GM19467 (cell line): ENCODE measurements around the gene ACTA2.

Experiments used
- ATAC-seq: cut with Tn5 transposase; IDR thresholded peaks from one replicate; pipeline ENCODE4 v1.9.1; 2021; ENCODE audit warnings: mild to moderate bottlenecking, moderate library complexity; ENCODE audit not compliant: unreplicated experiment

Gene ACTA2

GRCh38 chr10:88923520-88923919, 29.1 kb downstream of the ACTA2 start:
- no peak for ATAC-seq

DNA sequence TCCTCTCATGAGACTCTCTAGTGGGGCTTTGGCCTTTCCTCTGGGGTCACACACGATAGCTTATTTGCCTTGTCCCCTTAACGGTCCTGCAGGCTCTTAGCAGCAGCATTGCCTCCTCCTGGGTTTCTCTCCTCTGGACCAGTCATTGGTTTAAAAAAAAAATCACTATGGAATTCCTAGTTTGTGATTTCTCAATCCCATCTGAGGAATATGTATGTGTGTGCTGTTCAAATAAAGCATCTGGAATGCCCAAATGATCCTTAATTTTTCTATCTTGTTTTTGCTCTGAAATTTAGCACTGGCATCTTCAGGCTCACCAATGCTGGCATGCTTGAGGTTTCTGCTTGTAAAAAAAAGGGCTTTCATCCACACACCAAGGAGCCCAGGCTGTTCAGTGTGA, 30.5 kb downstream of the ACTA2 start:
- no peak for ATAC-seq

GRCh38 chr10:88920986-88921593, 31.5 kb downstream of the ACTA2 start:
- ATAC-seq: no peak

- no peak for ATAC-seq
Measured at GRCh38 chr10:88920198-88920597, 32.4 kb downstream of the ACTA2 start.

GRCh38 chr10:88919041-88919440, 33.5 kb downstream of the ACTA2 start:
- ATAC-seq: no peak

- ATAC-seq: no peak
Measured at GRCh38 chr10:88918191-88918905, 34.2 kb downstream of the ACTA2 start.

DNA sequence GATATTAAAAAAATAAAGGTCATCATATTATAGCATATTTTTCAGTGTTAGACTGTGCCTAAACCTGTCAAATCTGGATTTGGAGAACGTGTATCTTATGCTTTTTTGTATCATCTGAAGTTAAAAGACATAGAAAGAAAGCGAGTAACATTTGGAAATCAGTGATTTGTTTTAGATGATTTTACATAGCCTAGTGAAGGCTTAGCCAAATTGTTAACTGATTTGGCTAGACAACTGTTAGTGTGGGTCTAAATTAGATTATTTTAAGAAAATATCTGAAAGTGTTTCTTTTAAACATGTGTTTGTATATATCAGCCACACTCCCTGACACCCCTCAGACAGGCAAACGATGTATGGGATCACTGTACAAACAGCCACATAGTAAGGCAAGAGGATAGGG, 35.6 kb downstream of the ACTA2 start:
- no peak for ATAC-seq

DNA sequence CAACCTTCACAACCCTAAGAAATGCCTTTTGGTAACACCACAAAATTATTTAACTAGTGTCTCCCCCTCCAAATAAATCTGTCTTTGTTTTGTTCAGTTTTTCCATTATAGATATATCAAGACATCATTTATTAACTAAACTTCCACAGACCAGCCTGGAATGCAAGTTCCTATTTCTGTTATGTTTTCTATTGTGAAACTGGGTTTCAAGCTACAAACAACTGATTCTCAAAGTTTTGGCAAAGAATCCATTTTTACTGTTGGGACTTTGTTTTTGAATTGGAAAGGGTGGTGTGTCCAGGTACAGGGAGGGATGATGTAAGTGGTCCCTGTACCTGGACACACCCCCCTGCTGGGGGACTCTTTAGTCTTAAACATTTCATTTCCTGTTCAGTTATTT, 36.3 kb downstream of the ACTA2 start:
- ATAC-seq: no peak

DNA sequence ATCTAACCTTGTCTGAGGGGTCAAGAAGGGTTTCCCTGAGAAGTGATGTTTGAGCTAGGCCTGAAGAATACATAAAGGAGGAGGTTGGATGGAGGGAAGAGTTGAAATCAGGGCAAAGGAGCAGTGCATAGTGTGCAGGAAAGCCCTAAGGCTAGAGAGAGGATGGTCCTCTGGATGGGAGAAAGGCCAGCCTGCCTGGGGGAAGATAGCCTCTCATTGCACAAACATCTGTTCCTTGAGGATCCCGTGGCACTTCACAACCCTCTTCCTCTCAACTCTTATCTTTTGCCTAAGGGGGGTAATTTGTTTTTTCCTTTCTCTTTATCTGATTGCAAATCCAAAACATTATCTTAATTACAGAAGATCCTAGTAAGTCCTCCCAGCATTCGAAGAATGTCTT, 36.8 kb downstream of the ACTA2 start:
- ATAC-seq: no peak

- ATAC-seq: no peak
Measured at GRCh38 chr10:88913788-88914187, 38.8 kb downstream of the ACTA2 start.

DNA sequence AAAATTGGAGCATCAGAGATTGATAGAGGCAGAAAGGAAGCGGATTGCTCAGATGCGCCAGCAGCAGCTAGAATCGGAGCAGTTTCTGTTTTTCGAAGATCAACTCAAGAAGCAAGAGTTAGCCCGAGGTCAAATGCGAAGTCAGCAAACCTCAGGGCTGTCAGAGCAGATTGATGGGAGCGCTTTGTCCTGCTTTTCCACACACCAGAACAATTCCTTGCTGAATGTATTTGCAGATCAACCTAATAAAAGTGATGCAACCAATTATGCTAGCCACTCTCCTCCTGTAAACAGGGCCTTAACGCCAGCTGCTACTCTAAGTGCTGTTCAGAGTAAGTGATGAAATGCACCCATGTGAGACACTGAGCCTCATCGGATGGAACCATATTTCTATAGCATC, 39.4 kb downstream of the ACTA2 start:
- ATAC-seq: no peak

DNA sequence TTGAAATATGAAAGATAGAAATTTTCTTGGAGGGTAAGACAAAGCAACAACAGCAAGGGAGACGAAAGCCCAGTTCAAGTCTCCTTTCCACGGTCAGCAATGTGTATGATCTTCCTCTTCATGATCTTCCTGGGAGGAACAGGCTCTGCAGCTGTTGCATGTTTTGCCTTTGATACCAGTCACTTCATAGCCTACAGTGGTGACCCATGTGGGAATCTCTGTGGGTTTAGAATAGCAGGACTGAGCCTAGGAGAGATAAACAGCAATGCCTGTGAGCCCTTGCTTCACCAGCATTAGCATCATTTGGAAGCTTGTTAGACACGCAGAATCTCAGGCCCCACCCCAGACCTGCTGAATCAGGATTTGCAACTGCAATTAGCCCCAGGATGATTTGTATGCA, 40.7 kb downstream of the ACTA2 start:
- no peak for ATAC-seq

DNA sequence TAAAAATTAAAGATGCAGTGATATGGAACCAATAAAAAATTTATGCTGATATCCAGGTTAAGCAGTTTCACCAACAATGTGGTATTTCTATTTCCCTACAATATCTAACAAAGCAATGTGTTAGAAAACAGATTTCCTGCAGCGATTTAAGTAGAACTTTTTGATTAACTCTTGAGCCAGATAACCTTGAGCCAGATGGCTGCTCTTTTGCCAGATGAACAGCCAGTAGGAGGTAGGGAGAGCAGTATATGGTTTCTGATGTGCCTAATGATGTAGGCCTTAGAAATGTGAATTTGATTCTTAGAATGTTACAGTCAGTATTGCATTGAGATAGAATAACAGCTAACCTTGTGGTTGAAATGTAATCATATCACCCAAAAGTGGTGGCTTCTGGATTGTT, 41.5 kb downstream of the ACTA2 start:
- ATAC-seq: no peak

GRCh38 chr10:88908194-88908593, 44.4 kb downstream of the ACTA2 start:
- no peak for ATAC-seq

GRCh38 chr10:88906921-88907320, 45.7 kb downstream of the ACTA2 start:
- no peak for ATAC-seq

DNA sequence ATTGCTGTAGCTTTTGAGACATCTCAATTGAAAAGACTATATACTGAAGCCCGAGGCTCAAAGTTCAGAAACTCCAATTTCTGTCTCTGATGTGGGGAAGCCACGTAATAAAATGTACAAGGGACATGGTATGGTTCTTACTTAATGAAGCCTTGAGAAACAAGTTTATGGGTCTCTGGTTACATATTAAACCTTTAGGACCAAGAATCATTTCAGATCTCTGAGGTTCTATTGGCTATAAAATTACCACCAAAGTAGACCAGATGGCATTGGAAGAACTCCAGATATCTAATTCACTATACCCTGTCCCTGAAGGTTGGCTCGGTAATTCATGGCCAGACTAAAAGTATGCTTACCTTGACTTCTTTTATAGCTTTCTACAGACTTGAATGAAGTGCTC, 48.9 kb downstream of the ACTA2 start:
- ATAC-seq: no peak

- ATAC-seq: peak; percentile 42
Measured at GRCh38 chr10:88901984-88902789, 50.4 kb downstream of the ACTA2 start.

DNA sequence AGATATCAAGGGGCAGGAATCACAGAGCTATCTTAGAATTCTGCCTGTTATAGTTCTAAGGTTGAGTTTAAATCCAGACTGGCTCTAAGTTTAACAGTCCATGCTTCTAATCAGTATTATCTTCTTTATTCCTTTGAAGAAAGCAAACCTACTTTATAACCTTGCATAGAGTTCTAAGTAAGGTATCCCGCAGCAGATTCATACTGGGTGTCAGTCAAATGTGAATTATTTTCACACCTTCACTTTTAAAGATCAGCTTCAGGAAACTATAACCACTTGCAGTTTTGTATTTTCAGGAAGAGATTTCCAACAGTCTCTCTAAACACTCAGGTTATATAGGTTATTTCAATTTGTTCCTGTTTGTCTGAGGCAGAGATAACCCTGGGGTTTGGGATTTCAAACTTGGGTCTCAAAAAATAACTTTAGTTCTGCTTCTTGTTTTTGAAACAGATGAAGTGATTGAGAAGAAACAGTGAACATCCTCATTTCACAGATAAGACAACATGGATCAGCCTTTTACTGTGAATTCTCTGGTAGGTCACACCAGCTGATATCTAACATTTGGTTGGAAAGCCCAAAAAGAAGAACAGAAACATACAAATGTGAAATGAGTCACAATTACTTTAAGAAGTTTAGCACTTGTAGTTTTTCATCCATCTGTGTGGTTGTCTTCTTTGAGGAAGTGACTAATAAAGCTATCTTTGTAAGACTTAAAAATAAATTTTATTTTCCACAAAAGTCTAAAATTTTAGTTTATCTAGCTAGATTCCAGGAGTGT, 51.2 kb downstream of the ACTA2 start:
- peak; percentile 62 for ATAC-seq

DNA sequence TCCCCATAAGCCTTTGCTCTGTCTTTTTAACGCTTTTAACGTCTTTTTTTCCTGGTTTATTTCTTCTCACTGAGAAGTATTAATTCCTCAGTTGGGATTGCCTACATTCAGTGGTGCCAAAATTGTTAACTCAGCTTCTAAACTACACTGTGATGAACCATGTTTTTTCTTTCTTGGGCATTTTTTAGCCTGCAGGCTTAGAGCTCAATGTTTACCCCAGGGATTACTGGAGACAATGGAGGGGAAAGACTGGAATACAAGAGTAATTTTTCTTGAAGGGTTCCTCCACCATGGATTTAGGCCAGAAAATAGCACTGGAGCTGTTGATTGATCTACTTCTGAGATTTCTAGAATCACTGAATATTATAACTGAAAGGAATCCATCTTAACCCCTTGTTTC, 52.7 kb downstream of the ACTA2 start:
- ATAC-seq: no peak

GRCh38 chr10:88898727-88899126, 53.8 kb downstream of the ACTA2 start:
- ATAC-seq: no peak
